ENCODE measurements around the gene GSTT2.
"Not testable (repeated sequence)": the region's sequence is repeated elsewhere in the genome, so short reads cannot be mapped to it uniquely, and the experiment has no call there.

The GSTT2 gene

DNA sequence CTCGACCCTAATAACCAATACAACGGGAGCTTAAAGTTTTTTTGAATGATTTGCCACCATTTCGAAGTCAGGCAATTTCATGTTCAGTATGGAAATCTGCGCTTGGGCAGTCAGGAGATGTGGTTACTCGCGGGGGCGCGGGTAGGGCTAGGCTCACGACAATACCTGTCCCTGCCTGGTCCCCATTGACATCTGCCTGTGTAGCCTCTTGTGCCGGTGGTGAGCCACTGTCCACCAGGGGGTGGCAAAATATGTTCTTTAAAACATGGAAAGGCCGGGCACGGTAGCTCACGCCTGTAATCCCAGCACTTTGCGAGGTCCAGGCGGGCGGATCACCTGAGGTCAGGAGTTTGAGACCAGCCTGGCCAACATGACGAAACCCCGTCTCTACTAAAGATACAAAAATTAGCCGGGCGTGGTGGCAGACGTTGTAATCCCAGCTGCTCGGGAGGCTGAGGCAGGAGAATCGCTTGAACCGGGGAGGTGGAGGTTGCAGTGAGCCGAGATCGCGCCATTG, 5.0 kb upstream of the GSTT2 start:
- not testable (repeated sequence) for DNase-seq

GRCh38 chr22:23977304-23977703, 2.6 kb upstream of the GSTT2 start:
- DNase-seq = not testable (repeated sequence)

DNA sequence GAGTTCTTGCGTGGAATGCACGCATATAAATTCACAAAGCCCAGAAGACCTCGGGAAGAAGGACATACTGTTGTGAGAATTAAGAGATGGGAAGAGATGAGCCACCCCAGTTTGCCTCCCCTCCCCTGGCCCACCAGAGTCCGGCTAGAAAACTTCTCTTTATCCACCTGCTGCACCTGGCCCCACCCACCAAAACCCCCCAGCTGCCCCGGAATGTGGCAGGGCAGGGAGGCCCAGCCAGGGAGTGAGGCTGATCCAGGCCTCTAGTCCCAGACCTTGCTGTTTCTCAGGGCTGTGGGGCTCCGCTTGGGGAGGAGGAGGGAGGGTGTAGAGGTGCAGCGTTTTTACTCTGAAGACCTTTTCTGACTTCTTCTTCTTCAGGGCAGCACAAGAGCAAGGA, 633 bp downstream of the GSTT2 start:
- DNase-seq = not testable (repeated sequence)

GRCh38 chr22:23984430-23984829, 4.5 kb downstream of the GSTT2 start:
- no peak for DNase-seq

DNA sequence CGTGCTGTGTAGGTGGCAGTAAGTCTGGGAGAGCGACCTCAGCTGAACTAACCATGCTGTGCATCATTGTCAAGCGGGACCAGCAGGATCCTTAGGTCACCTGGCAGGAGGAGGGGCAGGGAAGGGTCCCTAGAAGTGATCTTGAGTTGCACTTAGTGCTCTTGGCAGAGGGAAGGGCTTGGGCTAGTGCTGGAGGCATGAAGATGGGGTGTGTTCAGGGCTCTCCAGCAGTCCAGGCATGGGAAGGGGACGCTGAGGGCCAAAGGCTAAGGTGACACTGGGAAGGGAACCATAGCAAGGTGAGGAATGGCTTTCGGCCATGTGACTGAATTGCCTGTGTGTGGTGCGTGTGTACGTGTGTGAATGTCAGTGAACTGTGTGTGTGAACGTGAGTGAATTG, 6.2 kb downstream of the GSTT2 start:
- not testable (repeated sequence) for DNase-seq

- DNase-seq = not testable (repeated sequence)
Observed at GRCh38 chr22:23986538-23987178, 6.7 kb downstream of the GSTT2 start.

DNA sequence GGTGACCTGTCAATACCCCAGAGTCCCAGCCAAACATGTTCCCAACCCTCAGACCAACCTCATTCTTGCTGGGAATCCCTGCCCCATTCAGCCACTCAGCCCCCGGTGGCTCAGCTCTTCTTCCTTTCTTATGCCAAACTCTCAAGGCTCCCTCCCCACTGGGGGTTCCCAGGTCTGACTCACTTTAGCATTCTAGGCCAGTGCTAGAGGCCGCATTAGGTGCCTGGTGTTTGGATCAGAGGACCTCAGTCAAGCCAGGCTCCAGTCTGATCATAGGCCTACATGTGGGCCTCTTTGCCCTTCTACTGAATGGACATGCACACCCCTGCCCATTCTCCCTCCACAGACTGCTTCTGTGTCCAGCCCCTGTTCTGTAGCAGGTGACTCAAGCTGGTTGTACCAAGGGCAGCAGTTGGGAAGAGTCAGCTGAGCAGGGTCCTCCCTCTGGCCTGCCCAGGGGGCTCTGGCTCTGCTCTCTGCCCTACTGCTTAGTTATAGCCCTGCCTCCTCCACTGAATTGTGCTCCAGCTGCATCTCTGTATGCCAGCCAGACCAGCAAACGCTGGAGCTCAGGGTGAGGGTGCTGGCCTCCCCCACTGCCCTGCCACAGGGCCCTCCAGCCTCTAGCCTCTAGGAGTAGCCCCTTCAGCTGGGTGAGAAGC, 9.8 kb downstream of the GSTT2 start:
- not testable (repeated sequence) for DNase-seq

- not testable (repeated sequence) for DNase-seq
Observed at GRCh38 chr22:23993080-23993479, 13.1 kb downstream of the GSTT2 start.

DNA sequence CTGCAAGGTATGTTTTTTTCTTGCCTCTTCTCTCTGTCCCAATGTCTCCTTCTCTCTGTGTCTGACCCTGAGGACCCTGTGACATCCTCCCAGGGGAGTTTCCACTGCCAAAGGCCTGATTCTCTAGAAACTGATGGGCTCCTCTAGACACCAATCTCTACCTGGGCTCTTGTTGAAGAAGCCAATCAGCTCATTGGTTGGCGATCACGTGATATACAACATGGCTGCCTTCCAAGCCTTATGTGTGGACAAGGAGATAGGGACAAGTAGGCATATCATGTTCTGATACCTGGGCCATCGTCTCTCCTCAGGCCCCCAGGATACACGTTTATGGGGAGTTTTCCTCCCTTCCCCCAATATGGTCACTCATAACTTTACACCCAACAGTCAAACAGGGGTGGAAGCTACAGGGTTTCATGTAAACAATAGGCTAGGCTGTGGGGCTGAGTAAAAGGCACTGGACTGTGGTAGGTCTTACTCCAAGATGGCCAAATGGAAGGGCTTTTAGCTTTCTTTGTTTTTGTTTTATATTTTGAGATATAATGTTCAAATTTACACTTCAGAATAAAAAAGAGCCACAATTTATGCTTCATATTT, 13.7 kb downstream of the GSTT2 start:
- not testable (repeated sequence) for DNase-seq

GRCh38 chr22:23997092-23997491, 17.2 kb downstream of the GSTT2 start:
- no peak for DNase-seq

GRCh38 chr22:23999779-24000178, 19.8 kb downstream of the GSTT2 start:
- not testable (repeated sequence) for DNase-seq

- no peak for DNase-seq
Observed at GRCh38 chr22:24001314-24001713, 21.4 kb downstream of the GSTT2 start.

GRCh38 chr22:24002272-24002671, 22.3 kb downstream of the GSTT2 start:
- no peak for DNase-seq

- DNase-seq = no peak
Observed at GRCh38 chr22:24002851-24003250, 22.9 kb downstream of the GSTT2 start.

GRCh38 chr22:24003887-24004286, 24.0 kb downstream of the GSTT2 start:
- DNase-seq = no peak

DNA sequence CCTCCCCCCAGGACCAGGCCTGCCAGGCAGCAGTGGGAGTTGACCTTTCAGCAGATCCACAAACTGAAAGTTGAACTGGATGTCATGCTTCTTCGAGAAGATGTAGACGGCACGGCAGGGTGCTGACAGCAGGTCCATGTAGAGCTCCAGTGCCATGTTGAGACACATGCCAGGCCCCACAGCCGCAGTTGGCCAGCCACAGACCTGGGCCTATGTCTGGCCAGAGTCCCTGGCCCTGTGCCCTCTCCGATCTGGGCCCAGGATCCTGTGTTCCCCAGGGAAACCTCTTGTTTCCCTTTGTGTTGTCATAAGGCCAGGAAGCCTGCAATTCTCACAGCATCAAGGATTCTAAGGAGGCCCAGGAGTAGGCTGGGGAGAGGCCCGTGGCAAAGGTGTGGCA, 25.3 kb downstream of the GSTT2 start, which contains the start of gene GSTT4:
TSS of gene GSTT4 (minus strand) at position 253 of the 400 bp plus-strand sequence. CDS start at position 156, 97 bp downstream.
- no peak for DNase-seq

DNA sequence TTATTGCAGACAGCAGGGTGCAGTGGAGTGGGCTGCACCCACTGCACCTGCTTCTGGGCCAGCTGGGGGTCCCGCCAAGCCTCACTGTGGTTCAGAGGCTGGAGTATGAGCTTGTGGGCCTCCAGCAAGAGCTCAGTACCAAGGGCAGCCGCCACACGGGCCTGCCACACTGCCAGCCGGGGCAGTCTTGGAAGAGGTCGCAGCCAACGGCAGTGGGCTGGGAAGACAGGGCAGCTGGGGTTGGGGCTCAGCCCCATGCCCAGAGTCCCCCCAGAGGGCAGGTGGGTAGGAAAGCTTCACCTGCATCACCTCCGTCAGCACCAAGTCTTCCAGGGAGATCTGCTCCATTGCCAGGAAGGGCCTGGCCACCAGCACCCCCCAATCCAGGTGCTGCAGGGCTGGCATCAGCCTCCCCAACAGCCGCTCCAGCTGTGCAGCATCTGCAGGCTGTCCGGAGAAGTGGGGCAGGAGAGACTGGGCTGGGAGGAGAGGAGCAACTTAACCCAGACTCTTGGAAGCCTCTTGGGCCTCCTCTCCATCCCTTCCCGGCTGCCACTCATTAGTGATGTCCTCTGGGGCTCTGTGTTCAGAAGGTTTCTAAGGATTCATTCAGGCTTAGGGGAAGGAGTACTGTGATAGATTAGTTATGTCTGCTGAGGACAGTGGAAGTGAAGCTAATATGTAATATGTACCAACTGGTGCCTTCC, 26.4 kb downstream of the GSTT2 start:
- no peak for DNase-seq

DNA sequence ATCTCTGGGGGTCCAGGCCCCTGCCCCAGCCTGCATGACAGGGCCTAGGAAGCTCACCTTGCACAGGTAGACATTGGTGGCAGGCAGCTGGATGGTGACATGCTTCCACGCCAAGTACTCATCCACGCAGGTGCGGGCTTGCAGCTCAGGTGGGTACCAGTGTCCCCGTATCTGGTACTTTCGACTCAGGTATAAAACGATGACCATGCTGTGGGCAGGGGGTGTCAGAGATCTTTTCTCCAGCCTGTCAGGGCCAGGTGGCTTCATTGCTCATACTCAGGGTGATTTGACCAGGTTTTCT, 26.9 kb downstream of the GSTT2 start:
- no peak for DNase-seq

DNA sequence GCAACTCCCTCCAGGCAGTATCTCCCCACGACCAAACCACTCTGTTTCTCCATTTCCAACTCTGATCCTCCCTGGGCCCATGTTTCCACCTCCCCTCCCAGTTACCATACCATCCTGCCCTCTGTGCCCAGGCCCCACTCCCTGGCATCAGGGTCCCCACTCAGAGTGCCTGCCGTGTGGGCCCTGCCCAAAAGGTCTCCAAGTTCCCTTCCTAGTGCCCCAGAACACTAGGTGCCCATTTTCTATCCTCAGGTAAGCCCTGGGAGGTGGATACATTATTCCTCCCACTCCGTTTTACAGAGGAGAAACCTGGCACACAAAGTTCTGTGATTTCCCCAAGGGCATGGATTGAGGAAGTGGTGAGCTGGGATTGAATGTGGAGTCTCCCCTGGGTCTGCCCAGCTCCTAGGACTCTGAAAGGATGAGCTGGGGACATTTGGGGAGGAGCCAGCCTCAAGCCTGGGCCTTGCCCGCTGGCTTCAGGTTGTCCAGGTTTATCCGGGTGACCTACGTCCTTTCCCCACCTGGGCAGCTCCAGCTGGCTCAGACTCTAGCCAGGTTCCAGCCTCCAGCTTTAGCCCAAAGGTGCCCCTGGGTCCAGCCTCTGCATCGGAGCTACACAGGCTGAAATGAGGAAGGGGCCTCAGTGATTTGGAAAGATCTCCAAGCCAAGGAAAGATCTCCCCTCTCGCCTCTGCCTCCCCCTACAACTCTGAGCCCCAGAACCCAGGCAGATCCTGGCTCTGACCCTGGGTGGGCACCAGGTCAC, 27.5 kb downstream of the GSTT2 start:
- DNase-seq = no peak

- DNase-seq = no peak
Observed at GRCh38 chr22:24008022-24008283, 28.0 kb downstream of the GSTT2 start.

DNA sequence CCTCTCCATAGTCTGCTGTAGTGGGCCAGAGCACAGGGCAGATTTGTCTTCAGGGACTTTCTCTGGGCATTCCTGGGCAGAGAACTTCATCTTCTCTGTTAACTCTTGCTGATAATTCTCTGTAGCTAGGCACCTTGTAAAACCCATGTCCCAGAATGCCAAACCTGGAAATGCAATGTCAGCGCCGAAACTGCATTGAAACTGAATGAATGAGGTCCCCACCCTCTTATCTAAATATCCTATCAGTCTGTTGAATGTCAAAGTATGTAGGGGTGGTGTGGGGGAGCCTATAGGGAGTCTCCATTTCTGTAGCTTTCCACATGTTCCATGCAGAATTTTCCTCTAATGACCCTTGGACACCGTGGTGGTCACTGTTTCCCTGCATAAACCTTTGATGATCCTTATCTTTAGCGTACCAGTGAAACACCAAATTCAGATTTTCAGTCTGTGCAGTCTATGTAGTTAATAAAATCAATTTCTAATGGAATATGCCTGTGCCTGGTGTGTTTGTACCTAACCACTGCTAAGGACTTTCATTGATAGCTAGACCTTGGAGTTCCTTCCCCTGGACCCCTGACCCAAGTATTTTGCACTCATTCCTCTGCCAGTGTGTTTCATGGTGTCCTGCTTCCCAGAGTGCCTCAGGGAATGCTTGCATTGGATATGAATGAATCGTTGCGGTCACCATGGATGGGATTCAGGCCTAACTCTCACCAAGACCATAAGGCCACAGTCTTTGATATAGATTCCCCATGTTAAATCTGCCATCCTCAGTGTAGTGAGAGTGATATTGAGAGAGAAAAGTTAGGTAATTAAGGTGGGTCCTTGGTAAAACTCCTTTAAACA, 28.7 kb downstream of the GSTT2 start:
- DNase-seq = no peak
